ENCODE data around the gene MCF2L.

- no peak for TF ChIP-seq KDM1A (IDR thresholded peaks at IDR 0.05; ENCODE audit: borderline replicate concordance)
- no peak for TF ChIP-seq SIX5 (IDR thresholded peaks at IDR 0.05; ENCODE audit: low read depth, low read length, severe bottlenecking)
- TF ChIP-seq CREB1 (IDR thresholded peaks at IDR 0.05; ENCODE audit: low read depth), result no peak
- TF ChIP-seq SMARCA5 (IDR thresholded peaks at IDR 0.05), result no peak
- TF ChIP-seq POLR2A (IDR thresholded peaks at IDR 0.05; ENCODE audit: low read depth, low read length), result no peak
- no peak for TF ChIP-seq ZNF207 (IDR thresholded peaks at IDR 0.05; ENCODE audit: borderline replicate concordance)
- no peak for TF ChIP-seq JUND (IDR thresholded peaks at IDR 0.05; ENCODE audit: low read depth, low read length)
- no peak for TF ChIP-seq POLR2AphosphoS5 (IDR thresholded peaks at IDR 0.05; ENCODE audit: low read length)
These were observed 89.3 kb downstream of the MCF2L start for GRCh38 chr13:113058129-113058987.
